Karpas-422 (cell line): ENCODE data around the gene LRP3. TPM values are rescaled to one million over a fixed set of nuclear protein-coding genes. Genes with fewer than 3 reads are reported as not detected.

Source experiments
- DNase-seq: peaks from one replicate; pipeline ENCODE4 v3.0.0-alpha.2; 2015
- H2AFZ ChIP-seq: fragments of 200-600 bp; sonication (generic); 2 replicates; pipeline ENCODE4 v1.6.1; 2014; ENCODE audit warnings: antibody characterized with exemption, low read length, mixed read lengths
- H3K27ac ChIP-seq: fragments of 200-600 bp; sonication (generic); 2 replicates; pipeline ENCODE4 v1.5.1; 2014; ENCODE audit warnings: mild to moderate bottlenecking, low read length, moderate library complexity
- H3K27me3 ChIP-seq: fragments of 200-600 bp; sonication (generic); 2 replicates; pipeline ENCODE4 v1.6.1; 2014; ENCODE audit warnings: low read length, mixed read lengths
- H3K36me3 ChIP-seq: fragments of 200-600 bp; sonication (generic); 2 replicates; pipeline ENCODE4 v1.6.1; 2014; ENCODE audit warnings: low read length, mixed read lengths; ENCODE audit not compliant: insufficient read depth
- H3K4me1 ChIP-seq: fragments of 200-600 bp; sonication (generic); 2 replicates; pipeline ENCODE4 v1.6.1; 2014; ENCODE audit warnings: mild to moderate bottlenecking, low read length, mixed read lengths
- H3K4me2 ChIP-seq: fragments of 200-600 bp; sonication (generic); 2 replicates; pipeline ENCODE4 v1.6.1; 2014; ENCODE audit warnings: low read length, low read depth, mild to moderate bottlenecking; ENCODE audit not compliant: poor library complexity, severe bottlenecking
- H3K4me3 ChIP-seq: fragments of 200-600 bp; sonication (generic); 2 replicates; pipeline ENCODE4 v1.5.1; 2014; ENCODE audit warnings: mild to moderate bottlenecking, antibody characterized with exemption, low read length, mixed read lengths
- H3K79me2 ChIP-seq: fragments of 200-600 bp; sonication (generic); 2 replicates; pipeline ENCODE4 v1.6.1; 2014; ENCODE audit warnings: mild to moderate bottlenecking, low read length, mixed read lengths
- H3K9ac ChIP-seq: fragments of 200-600 bp; sonication (generic); 2 replicates; pipeline ENCODE4 v1.6.0; 2014; ENCODE audit warnings: low read length
- H3K9me2 ChIP-seq: fragments of 200-600 bp; sonication (generic), shearing (Covaris generic); replicated peaks from 2 replicates; pipeline ENCODE4 v1.6.0; 2014; ENCODE audit warnings: mild to moderate bottlenecking, low read length, moderate library complexity; ENCODE audit not compliant: insufficient read depth
- H3K9me3 ChIP-seq: fragments of 300-700, 200-600 bp; sonication (generic); 2 replicates; pipeline ENCODE4 v1.6.1; 2014; ENCODE audit warnings: low read length, mixed read lengths
- H4K20me1 ChIP-seq: fragments of 200-600 bp; sonication (generic); 2 replicates; pipeline ENCODE4 v1.6.1; 2014; ENCODE audit warnings: mild to moderate bottlenecking, antibody characterized with exemption, low read length, low read depth; ENCODE audit not compliant: insufficient read depth
- total RNA-seq: library from RNA; depleted of rRNA; stranded (reverse); fragments of >200 nt; shearing (Covaris generic); gene quantifications from 2 replicates; pipeline ENCODE4 v1.2.3, GENCODE V29; 2014; ENCODE audit warnings: low replicate concordance

Gene LRP3
- total RNA-seq, 1 experiment from 2014 or later: not detected

DNA sequence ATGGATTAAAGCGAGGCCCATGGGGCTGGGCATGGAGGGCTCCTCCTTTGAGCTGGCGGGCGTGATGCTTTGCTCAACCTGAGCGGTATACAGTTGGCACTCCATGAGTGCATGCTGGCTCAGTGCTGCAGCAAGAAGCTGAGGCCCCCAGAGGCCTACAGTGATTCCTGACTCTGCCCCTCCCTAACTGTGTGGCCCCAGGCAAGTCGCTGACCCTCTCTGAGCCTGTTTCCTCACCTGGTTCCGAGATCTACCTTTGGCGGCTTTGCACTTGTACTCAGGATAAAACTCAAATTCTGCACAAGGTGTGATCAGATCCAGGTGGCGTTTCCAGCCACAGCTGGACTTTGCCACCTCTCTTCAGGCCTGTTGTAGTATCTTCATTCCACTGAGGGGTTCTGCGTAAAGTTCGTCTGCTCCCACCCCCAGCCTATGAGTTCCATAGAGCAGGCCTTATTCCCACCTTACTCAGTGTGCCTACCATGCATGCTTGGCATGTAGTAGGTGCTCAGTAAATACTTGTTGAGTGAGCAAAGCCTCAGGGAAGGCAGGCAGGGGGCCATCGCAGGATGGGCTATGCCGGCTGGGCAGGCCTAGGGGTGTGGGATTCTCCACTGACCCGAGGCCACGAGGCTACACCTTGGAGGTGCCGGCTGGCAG lies 7.9 kb downstream of the LRP3 start:
- no peaks in the 10 kb centered on the region for H4K20me1 ChIP-seq

DNA sequence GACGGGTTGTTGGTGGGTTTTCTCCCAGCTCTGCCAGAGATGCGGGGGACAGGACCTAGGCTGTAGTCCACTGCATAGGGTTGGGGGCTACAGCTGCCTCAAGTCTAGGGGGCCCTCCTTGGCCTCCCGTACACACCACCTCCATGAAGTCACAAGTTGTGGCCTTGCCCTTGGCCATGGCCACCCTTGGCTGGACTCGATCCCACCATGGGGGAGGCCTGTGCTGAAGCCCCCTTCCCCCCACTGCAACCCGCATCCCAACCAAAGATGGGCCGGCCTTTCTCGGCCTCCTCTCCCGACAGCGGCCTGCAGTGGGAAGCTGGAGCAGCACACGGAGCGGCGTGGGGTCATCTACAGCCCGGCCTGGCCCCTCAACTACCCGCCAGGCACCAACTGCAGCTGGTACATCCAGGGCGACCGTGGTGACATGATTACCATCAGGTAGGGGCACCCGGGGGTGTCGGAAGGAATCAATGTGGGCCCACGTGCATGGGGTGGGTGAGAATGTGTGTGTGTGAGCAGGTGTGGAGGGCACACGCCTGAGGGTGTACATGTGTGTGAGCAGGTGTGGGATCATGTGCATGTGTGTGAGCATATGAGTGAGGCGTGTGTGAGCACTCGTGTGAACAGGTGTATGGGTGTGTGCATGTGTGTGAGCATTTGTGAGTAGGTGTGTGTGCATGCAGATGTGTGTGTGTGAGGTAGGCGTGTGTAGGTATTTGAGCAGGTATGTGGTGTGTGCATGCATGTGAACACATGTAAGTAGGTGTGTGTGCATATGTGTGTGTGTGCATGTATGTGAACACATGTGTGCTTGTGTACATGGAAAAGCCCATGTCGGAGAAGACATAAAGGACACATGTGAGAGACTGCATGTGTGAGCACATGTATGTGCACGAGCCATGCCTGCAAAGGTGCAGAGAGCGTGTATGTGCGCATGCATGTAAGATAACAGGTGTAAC lies 8.7 kb downstream of the LRP3 start:
- H3K9me3 ChIP-seq: no peaks in the 10 kb centered on the region
- no peak overlapping the region for H2AFZ ChIP-seq
- no peak overlapping the region for H3K4me3 ChIP-seq
- no peaks in the 10 kb centered on the region for H4K20me1 ChIP-seq
- no peaks in the 10 kb centered on the region for H3K79me2 ChIP-seq
- H3K4me2 ChIP-seq: no peak overlapping the region
- no peaks in the 10 kb centered on the region for H3K36me3 ChIP-seq
- no peak overlapping the region for H3K9ac ChIP-seq
- no peaks in the 10 kb centered on the region for H3K4me1 ChIP-seq
- H3K27ac ChIP-seq: no peak overlapping the region
- no peaks in the 10 kb centered on the region for H3K9me2 ChIP-seq
- no peaks in the 10 kb centered on the region for H3K27me3 ChIP-seq
- DNase-seq: no peak

More for the DNA sequence above, 7.9 kb downstream of the LRP3 start:
- H3K4me1 ChIP-seq: no peaks in the 10 kb centered on the region
- H3K36me3 ChIP-seq: no peaks in the 10 kb centered on the region
- H3K79me2 ChIP-seq: no peaks in the 10 kb centered on the region
- no peaks in the 10 kb centered on the region for H3K9me3 ChIP-seq
- H3K4me3 ChIP-seq: no peak overlapping the region
- no peak overlapping the region for H3K9ac ChIP-seq
- no peak overlapping the region for H3K27ac ChIP-seq
- no peak overlapping the region for H2AFZ ChIP-seq
- H3K9me2 ChIP-seq: no peaks in the 10 kb centered on the region
- H3K4me2 ChIP-seq: no peak overlapping the region
- DNase-seq: no peak
- H3K27me3 ChIP-seq: no peaks in the 10 kb centered on the region

DNA sequence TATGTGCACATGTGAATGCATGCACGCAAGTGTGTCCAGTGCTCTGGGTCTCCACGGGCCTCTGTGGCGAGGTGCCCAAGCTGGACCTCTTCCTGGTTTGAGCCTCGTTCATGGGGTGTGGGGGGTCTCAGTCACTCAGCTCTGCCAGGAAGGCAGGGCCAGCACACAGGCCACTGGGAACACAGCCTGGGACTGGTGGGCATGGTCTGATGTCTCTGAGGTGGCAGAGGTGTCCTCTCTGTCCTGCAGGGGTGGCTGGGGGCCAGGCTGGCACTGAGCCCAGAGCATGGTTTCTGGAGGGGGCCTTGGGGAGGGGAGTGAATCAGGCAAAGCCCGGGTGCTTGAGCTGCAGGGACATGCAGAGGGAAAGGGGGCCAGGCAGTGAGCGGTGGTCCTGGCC lies 9.4 kb downstream of the LRP3 start:
- no peak overlapping the region for H2AFZ ChIP-seq
- no peak overlapping the region for H3K4me2 ChIP-seq
- no peaks in the 10 kb centered on the region for H3K79me2 ChIP-seq
- H3K9me3 ChIP-seq: no peaks in the 10 kb centered on the region
- H3K9me2 ChIP-seq: no peaks in the 10 kb centered on the region
- no peak for DNase-seq
- no peak overlapping the region for H3K4me3 ChIP-seq
- H3K36me3 ChIP-seq: no peaks in the 10 kb centered on the region
- no peaks in the 10 kb centered on the region for H3K4me1 ChIP-seq
- no peaks in the 10 kb centered on the region for H3K27me3 ChIP-seq
- no peak overlapping the region for H3K27ac ChIP-seq
- no peaks in the 10 kb centered on the region for H4K20me1 ChIP-seq
- no peak overlapping the region for H3K9ac ChIP-seq

DNA sequence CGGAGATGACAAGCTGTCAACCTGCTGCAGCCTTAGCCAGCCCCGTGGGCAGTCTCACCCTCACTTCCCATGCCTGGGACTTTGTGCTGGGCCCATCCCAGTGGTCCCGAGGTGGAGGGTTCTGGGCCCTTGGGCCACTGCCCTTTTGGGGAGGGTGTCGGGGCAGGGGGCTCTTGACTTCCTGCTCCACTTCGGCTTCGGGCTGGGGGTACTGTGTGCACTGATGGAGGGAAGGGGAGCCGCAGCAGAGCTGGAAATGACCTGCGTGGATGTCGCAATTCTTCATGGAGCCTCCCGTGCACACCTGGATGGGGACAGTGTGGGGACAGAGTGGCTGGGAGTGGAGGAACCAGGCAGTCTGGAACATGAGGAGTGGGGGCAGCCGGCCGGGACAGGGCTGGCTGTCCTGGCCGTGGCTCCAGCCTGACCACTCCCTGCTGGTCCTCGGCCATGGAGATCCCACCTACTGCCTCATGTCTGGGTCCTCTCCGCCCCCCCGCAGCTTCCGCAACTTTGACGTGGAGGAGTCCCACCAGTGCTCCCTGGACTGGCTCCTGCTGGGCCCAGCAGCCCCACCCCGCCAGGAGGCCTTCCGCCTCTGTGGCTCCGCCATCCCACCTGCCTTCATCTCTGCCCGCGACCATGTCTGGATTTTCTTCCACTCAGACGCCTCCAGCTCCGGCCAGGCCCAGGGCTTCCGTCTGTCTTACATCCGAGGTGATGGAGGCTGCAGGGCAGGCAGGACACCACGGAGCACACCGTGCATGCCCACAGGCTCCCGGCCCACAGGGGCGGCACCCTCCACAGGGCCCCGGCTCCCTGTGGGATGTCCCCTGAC lies 10.2 kb downstream of the LRP3 start:
- H3K27me3 ChIP-seq: no peaks in the 10 kb centered on the region
- no peaks in the 10 kb centered on the region for H3K79me2 ChIP-seq
- H3K9ac ChIP-seq: no peak overlapping the region
- H3K27ac ChIP-seq: no peak overlapping the region
- DNase-seq: no peak
- H3K4me2 ChIP-seq: no peak overlapping the region
- no peaks in the 10 kb centered on the region for H3K36me3 ChIP-seq
- H3K9me3 ChIP-seq: no peaks in the 10 kb centered on the region
- H2AFZ ChIP-seq: no peak overlapping the region
- H3K4me1 ChIP-seq: no peaks in the 10 kb centered on the region
- H4K20me1 ChIP-seq: no peaks in the 10 kb centered on the region
- H3K4me3 ChIP-seq: no peak overlapping the region
- H3K9me2 ChIP-seq: no peaks in the 10 kb centered on the region

DNA sequence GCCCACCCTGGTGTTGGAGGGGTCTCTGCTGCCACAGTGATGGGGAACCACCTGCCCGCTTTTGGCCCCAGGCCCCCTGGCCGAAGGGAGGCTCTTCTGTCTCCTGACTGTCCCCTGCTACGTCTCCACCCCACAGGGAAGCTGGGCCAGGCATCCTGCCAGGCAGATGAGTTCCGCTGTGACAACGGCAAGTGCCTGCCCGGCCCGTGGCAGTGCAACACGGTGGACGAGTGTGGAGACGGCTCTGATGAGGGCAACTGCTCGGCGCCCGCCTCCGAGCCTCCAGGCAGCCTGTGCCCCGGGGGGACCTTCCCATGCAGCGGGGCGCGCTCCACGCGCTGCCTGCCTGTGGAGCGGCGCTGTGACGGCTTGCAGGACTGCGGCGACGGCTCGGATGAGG lies 11.0 kb downstream of the LRP3 start:
- Histone ChIP-seq H3K27me3 (no peaks in the 10 kb centered on the region), H3K36me3 (no peaks in the 10 kb centered on the region), H4K20me1 (no peaks in the 10 kb centered on the region), H3K9ac (no peak overlapping the region), H3K27ac (no peak overlapping the region), H3K79me2 (no peaks in the 10 kb centered on the region), H3K4me2 (no peak overlapping the region), H3K9me3 (no peaks in the 10 kb centered on the region), H2AFZ (no peak overlapping the region), H3K4me3 (no peak overlapping the region), H3K9me2 (no peaks in the 10 kb centered on the region), H3K4me1 (no peaks in the 10 kb centered on the region)
- no peak for DNase-seq

DNA sequence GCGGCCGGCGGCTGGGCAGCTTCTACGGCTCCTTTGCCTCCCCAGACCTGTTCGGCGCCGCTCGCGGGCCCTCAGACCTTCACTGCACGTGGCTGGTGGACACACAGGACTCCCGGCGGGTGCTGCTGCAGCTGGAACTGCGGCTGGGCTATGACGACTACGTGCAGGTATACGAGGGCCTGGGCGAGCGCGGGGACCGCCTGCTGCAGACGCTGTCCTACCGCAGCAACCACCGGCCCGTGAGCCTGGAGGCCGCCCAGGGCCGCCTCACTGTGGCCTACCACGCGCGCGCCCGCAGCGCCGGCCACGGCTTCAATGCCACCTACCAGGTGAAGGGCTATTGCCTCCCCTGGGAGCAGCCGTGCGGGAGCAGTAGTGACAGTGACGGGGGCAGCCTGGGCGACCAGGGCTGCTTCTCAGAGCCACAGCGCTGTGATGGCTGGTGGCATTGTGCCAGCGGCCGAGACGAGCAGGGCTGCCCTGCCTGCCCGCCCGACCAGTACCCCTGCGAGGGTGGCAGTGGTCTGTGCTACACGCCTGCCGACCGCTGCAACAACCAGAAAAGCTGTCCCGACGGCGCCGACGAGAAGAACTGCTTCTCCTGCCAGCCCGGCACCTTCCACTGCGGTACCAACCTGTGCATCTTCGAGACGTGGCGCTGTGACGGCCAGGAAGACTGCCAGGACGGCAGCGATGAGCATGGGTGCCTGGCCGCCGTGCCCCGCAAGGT lies 11.6 kb downstream of the LRP3 start:
- no peaks in the 10 kb centered on the region for H3K9me2 ChIP-seq
- H2AFZ ChIP-seq: no peak overlapping the region
- no peak overlapping the region for H3K9ac ChIP-seq
- no peaks in the 10 kb centered on the region for H3K79me2 ChIP-seq
- no peaks in the 10 kb centered on the region for H3K27me3 ChIP-seq
- no peaks in the 10 kb centered on the region for H4K20me1 ChIP-seq
- no peak overlapping the region for H3K4me3 ChIP-seq
- no peak overlapping the region for H3K4me2 ChIP-seq
- H3K4me1 ChIP-seq: no peaks in the 10 kb centered on the region
- H3K9me3 ChIP-seq: no peaks in the 10 kb centered on the region
- no peaks in the 10 kb centered on the region for H3K36me3 ChIP-seq
- no peak for DNase-seq
- H3K27ac ChIP-seq: no peak overlapping the region

DNA sequence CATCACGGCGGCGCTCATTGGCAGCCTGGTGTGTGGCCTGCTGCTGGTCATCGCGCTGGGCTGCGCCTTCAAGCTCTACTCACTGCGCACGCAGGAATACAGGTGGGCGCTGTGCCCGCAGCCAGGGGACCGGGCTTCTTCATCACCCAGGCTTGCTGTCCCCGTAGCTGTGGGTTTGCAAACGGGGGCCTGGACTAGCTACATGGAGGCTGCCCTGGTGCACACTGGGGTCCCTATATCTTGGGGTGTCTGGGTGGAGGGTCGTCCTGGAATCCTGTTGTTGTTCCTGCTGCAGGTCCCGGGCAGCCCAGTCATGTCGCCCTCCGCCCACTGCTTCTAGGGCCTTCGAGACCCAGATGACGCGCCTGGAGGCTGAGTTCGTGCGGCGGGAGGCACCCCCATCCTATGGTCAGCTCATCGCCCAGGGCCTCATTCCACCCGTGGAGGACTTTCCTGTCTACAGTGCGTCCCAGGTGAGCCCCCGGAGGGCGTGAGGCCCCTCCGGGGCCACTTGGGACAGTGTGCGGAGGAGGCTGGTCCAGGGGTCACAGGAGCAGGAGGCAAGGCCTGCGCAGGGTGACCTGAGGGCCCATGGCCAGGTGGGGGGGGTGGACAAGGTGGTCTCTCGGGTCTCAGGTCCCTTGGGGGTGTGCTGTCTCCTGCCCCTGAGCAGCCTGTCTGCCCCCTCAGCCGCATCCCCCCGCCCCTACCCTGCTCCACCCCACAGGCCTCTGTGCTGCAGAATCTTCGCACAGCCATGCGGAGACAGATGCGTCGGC lies 12.3 kb downstream of the LRP3 start:
- Histone ChIP-seq H3K4me3 (no peak overlapping the region), H3K79me2 (no peaks in the 10 kb centered on the region), H3K4me1 (peaks cover under 1% of the 10 kb centered on the region), H3K9me2 (no peaks in the 10 kb centered on the region), H3K27ac (no peak overlapping the region), H3K9ac (no peak overlapping the region), H3K27me3 (no peaks in the 10 kb centered on the region), H4K20me1 (no peaks in the 10 kb centered on the region), H2AFZ (no peak overlapping the region), H3K36me3 (no peaks in the 10 kb centered on the region), H3K9me3 (no peaks in the 10 kb centered on the region), H3K4me2 (no peak overlapping the region)
- no peak for DNase-seq
